ENCODE results near the gene SYT1. TPM values are rescaled to one million over a fixed set of nuclear protein-coding genes. Genes with fewer than 3 reads are reported as not detected.

SYT1 gene
- total and polyA plus RNA-seq, 2 experiments from 2014 or later: 48.7 to 51.7 TPM

- Mint-ChIP-seq H3K27ac (no peak overlapping the region), H3K9me3 (no peaks in the 10 kb centered on the region), H3K36me3 (ENCODE audit: low read depth) (no peaks in the 10 kb centered on the region), H3K27me3 (ENCODE audit: insufficient read depth, low read depth, poor library complexity) (no peaks in the 10 kb centered on the region), H3K4me1 (peaks cover 54% of the 10 kb centered on the region), H3K4me3 (no peak overlapping the region)
- ATAC-seq (no peak), DNase-seq (ENCODE audit: low spot score) (no peak)
- Histone ChIP-seq H3K79me2 (replicated peaks; ENCODE audit: insufficient read depth) (peaks cover 99% of the 10 kb centered on the region), H3K27me3 (ENCODE audit: insufficient read depth) (no peaks in the 10 kb centered on the region), H2AFZ (no peak overlapping the region), H3F3A (replicated peaks; ENCODE audit: low read depth) (no peaks in the 10 kb centered on the region), H3K36me3 (ENCODE audit: insufficient read depth) (no peaks in the 10 kb centered on the region), H3K4me3 (no peak overlapping the region), H3K4me1 (ENCODE audit: insufficient read depth) (peaks cover 59% of the 10 kb centered on the region), H3K9me2 (ENCODE audit: insufficient read depth) (no peaks in the 10 kb centered on the region), H3K4me2 (no peak overlapping the region), H4K20me1 (replicated peaks; ENCODE audit: insufficient read depth) (peaks cover 16% of the 10 kb centered on the region), H3K27ac (ENCODE audit: low read depth) (no peak overlapping the region)
- TF ChIP-seq ZNF462 (CRISPR knock-in tag; IDR thresholded peaks at IDR 0.05): no peak
- TF ChIP-seq NANOG (IDR thresholded peaks at IDR 0.05; ENCODE audit: borderline replicate concordance): no peak
These were observed 7.0 kb downstream of the SYT1 start for GRCh38 chr12:78871566-78871965.

GRCh38 chr12:78878459-78878858, 13.9 kb downstream of the SYT1 start:
- H3K4me2 ChIP-seq: no peak overlapping the region
- Mint-ChIP-seq H3K27ac (no peak overlapping the region; the same call in 1 of the 2 replicates), H3K9me3 (no peaks in the 10 kb centered on the region), H3K4me1 (peaks cover 54% of the 10 kb centered on the region), H3K36me3 (ENCODE audit: low read depth) (peaks cover 5% of the 10 kb centered on the region; the same call in 2 of the 3 replicates), H3K27me3 (ENCODE audit: insufficient read depth, low read depth, poor library complexity) (no peaks in the 10 kb centered on the region), H3K4me3 (no peak overlapping the region)
- DNase-seq (ENCODE audit: low spot score): no peak
- H3K36me3 ChIP-seq (ENCODE audit: insufficient read depth): no peaks in the 10 kb centered on the region
- no peaks in the 10 kb centered on the region for H3F3A ChIP-seq (replicated peaks; ENCODE audit: low read depth)
- no peaks in the 10 kb centered on the region for H3K27me3 ChIP-seq (ENCODE audit: insufficient read depth)
- ATAC-seq: no peak
- peak overlapping the region; percentile 76; the same call in 1 of the 2 replicates for H3K27ac ChIP-seq (ENCODE audit: low read depth)
- H3K9me2 ChIP-seq (ENCODE audit: insufficient read depth): no peaks in the 10 kb centered on the region
- peaks cover 52% of the 10 kb centered on the region for H3K4me1 ChIP-seq (ENCODE audit: insufficient read depth)
- H2AFZ ChIP-seq: no peak overlapping the region
- peaks cover 59% of the 10 kb centered on the region for H3K79me2 ChIP-seq (replicated peaks; ENCODE audit: insufficient read depth)
- H4K20me1 ChIP-seq (replicated peaks; ENCODE audit: insufficient read depth): peaks cover 3% of the 10 kb centered on the region
- H3K4me3 ChIP-seq: no peak overlapping the region
- TF ChIP-seq EZH2 (IDR thresholded peaks at IDR 0.05; ENCODE audit: low read depth, unreplicated experiment) (no peak), STAT1 (IDR thresholded peaks at IDR 0.05; ENCODE audit: unreplicated experiment) (no peak), ZNF114 (CRISPR knock-in tag; IDR thresholded peaks at IDR 0.05) (no peak), ZNF462 (CRISPR knock-in tag; IDR thresholded peaks at IDR 0.05) (no peak), ZNF331 (CRISPR knock-in tag; IDR thresholded peaks at IDR 0.05; ENCODE audit: low read depth) (no peak)
